Measurements from ENCODE around the gene MEGF8.
"Not testable (repeated sequence)": the region's sequence is repeated elsewhere in the genome, so short reads cannot be mapped to it uniquely, and the experiment has no call there.

Gene MEGF8

GRCh38 chr19:42332059-42332458 lies 6.6 kb downstream of the MEGF8 start:
- no peak for DNase-seq

GRCh38 chr19:42333018-42333417 lies 7.6 kb downstream of the MEGF8 start:
- no peak for DNase-seq

- DNase-seq: no peak
Observed at GRCh38 chr19:42333975-42334696, 8.7 kb downstream of the MEGF8 start.

GRCh38 chr19:42334697-42335373 lies 9.4 kb downstream of the MEGF8 start:
- DNase-seq: no peak

GRCh38 chr19:42335374-42335936 lies 10.0 kb downstream of the MEGF8 start:
- no peak for DNase-seq

GRCh38 chr19:42335971-42336370 lies 10.5 kb downstream of the MEGF8 start:
- DNase-seq: no peak

GRCh38 chr19:42339126-42339860 lies 13.9 kb downstream of the MEGF8 start:
- DNase-seq: not testable (repeated sequence)

- not testable (repeated sequence) for DNase-seq
Observed at GRCh38 chr19:42339922-42340321, 14.5 kb downstream of the MEGF8 start.

- no peak for DNase-seq
Observed at GRCh38 chr19:42343344-42344110, 18.1 kb downstream of the MEGF8 start.

- DNase-seq: no peak
Observed at GRCh38 chr19:42344336-42344893, 19.0 kb downstream of the MEGF8 start.

- no peak for DNase-seq
Observed at GRCh38 chr19:42345191-42345812, 19.9 kb downstream of the MEGF8 start.

GRCh38 chr19:42348211-42348610 lies 22.8 kb downstream of the MEGF8 start:
- no peak for DNase-seq

- no peak for DNase-seq
Observed at GRCh38 chr19:42349378-42350107, 24.1 kb downstream of the MEGF8 start.

- no peak for DNase-seq
Observed at GRCh38 chr19:42350417-42350816, 25.0 kb downstream of the MEGF8 start.

- DNase-seq: no peak
Observed at GRCh38 chr19:42351079-42351735, 25.8 kb downstream of the MEGF8 start.

- peak; percentile 38 for DNase-seq
Observed at GRCh38 chr19:42352301-42353259, 27.1 kb downstream of the MEGF8 start.

GRCh38 chr19:42353341-42354015 lies 28.0 kb downstream of the MEGF8 start:
- DNase-seq: no peak

GRCh38 chr19:42355896-42356295 lies 30.5 kb downstream of the MEGF8 start:
- DNase-seq: no peak

GRCh38 chr19:42356686-42357085 lies 31.3 kb downstream of the MEGF8 start:
- DNase-seq: no peak

All from CD4-positive, alpha-beta T cell treated with Interferon gamma for 1 hour (primary cell).